ENCODE data around the gene PDLIM7.
A peak's percentile ranks its signal among the peaks of the same experiment; 100 is the strongest.

PDLIM7 gene

GRCh38 chr5:177459357-177459756, 38.0 kb downstream of the PDLIM7 start:
- Mint-ChIP-seq H3K36me3 (ENCODE audit: low read depth) (peaks cover 2% of the 10 kb centered on the region), H3K27me3 (ENCODE audit: low read depth) (no peaks in the 10 kb centered on the region)

GRCh38 chr5:177458912-177459350, 38.5 kb downstream of the PDLIM7 start:
- Mint-ChIP-seq H3K4me3 (no peak overlapping the region), H3K4me1 (ENCODE audit: low read depth) (peaks cover 22% of the 10 kb centered on the region), H3K27ac (no peak overlapping the region), H3K36me3 (ENCODE audit: low read depth) (peaks cover 2% of the 10 kb centered on the region), H3K27me3 (ENCODE audit: low read depth) (no peaks in the 10 kb centered on the region), H3K9me3 (no peaks in the 10 kb centered on the region)
- no peak for DNase-seq (ENCODE audit: low spot score)

More at GRCh38 chr5:177459357-177459756, 38.0 kb downstream of the PDLIM7 start:
- no peak overlapping the region for H3K27ac Mint-ChIP-seq
- no peaks in the 10 kb centered on the region for H3K9me3 Mint-ChIP-seq
- no peak for DNase-seq (ENCODE audit: low spot score)
- no peak overlapping the region for H3K4me3 Mint-ChIP-seq
- peaks cover 21% of the 10 kb centered on the region for H3K4me1 Mint-ChIP-seq (ENCODE audit: low read depth)

GRCh38 chr5:177457852-177458681, 39.3 kb downstream of the PDLIM7 start:
- peaks cover 2% of the 10 kb centered on the region for H3K36me3 Mint-ChIP-seq (ENCODE audit: low read depth)
- peaks cover 25% of the 10 kb centered on the region for H3K4me1 Mint-ChIP-seq (ENCODE audit: low read depth)
- DNase-seq (ENCODE audit: low spot score): no peak
- H3K4me3 Mint-ChIP-seq: no peak overlapping the region
- peaks cover 3% of the 10 kb centered on the region for H3K27me3 Mint-ChIP-seq (ENCODE audit: low read depth)
- H3K27ac Mint-ChIP-seq: no peak overlapping the region
- H3K9me3 Mint-ChIP-seq: no peaks in the 10 kb centered on the region

- Mint-ChIP-seq H3K27me3 (ENCODE audit: low read depth) (peaks cover 6% of the 10 kb centered on the region), H3K9me3 (no peaks in the 10 kb centered on the region), H3K36me3 (ENCODE audit: low read depth) (peaks cover 2% of the 10 kb centered on the region), H3K27ac (no peak overlapping the region), H3K4me3 (peak overlapping the region; percentile 34), H3K4me1 (ENCODE audit: low read depth) (peaks cover 20% of the 10 kb centered on the region)
- DNase-seq (ENCODE audit: low spot score): peak; percentile 73
Measured at GRCh38 chr5:177456976-177457851, 40.2 kb downstream of the PDLIM7 start.

GRCh38 chr5:177456591-177456964, 40.8 kb downstream of the PDLIM7 start:
- Mint-ChIP-seq H3K4me3 (peak overlapping the region; percentile 48), H3K9me3 (no peaks in the 10 kb centered on the region), H3K27ac (peak overlapping the region; percentile 36), H3K36me3 (ENCODE audit: low read depth) (peaks cover 2% of the 10 kb centered on the region), H3K27me3 (ENCODE audit: low read depth) (peaks cover 11% of the 10 kb centered on the region), H3K4me1 (ENCODE audit: low read depth) (peaks cover 17% of the 10 kb centered on the region)
- DNase-seq (ENCODE audit: low spot score): no peak

- peaks cover 11% of the 10 kb centered on the region for H3K27me3 Mint-ChIP-seq (ENCODE audit: low read depth)
- no peaks in the 10 kb centered on the region for H3K9me3 Mint-ChIP-seq
- peaks cover 13% of the 10 kb centered on the region for H3K4me1 Mint-ChIP-seq (ENCODE audit: low read depth)
Measured at GRCh38 chr5:177455661-177456590, 41.5 kb downstream of the PDLIM7 start.

GRCh38 chr5:177455036-177455660, 42.3 kb downstream of the PDLIM7 start:
- Mint-ChIP-seq H3K4me1 (ENCODE audit: low read depth) (peaks cover 13% of the 10 kb centered on the region), H3K9me3 (no peaks in the 10 kb centered on the region), H3K27me3 (ENCODE audit: low read depth) (peaks cover 11% of the 10 kb centered on the region), H3K4me3 (peak overlapping the region; percentile 55), H3K36me3 (ENCODE audit: low read depth) (no peaks in the 10 kb centered on the region), H3K27ac (peak overlapping the region; percentile 55)
- peak; percentile 94 for DNase-seq (ENCODE audit: low spot score)

More at GRCh38 chr5:177455661-177456590, 41.5 kb downstream of the PDLIM7 start:
- Mint-ChIP-seq H3K36me3 (ENCODE audit: low read depth) (no peaks in the 10 kb centered on the region), H3K4me3 (peak overlapping the region; percentile 85), H3K27ac (peak overlapping the region; percentile 86)
- peak; percentile 85 for DNase-seq (ENCODE audit: low spot score)

- H3K4me3 Mint-ChIP-seq: peak overlapping the region; percentile 82
- DNase-seq (ENCODE audit: low spot score): peak; percentile 94
- no peaks in the 10 kb centered on the region for H3K36me3 Mint-ChIP-seq (ENCODE audit: low read depth)
- H3K27me3 Mint-ChIP-seq (ENCODE audit: low read depth): peaks cover 11% of the 10 kb centered on the region
- no peaks in the 10 kb centered on the region for H3K9me3 Mint-ChIP-seq
- H3K27ac Mint-ChIP-seq: no peak overlapping the region
- H3K4me1 Mint-ChIP-seq (ENCODE audit: low read depth): peaks cover 13% of the 10 kb centered on the region
Measured at GRCh38 chr5:177454397-177455035, 42.9 kb downstream of the PDLIM7 start.

GRCh38 chr5:177453852-177454396, 43.5 kb downstream of the PDLIM7 start:
- Mint-ChIP-seq H3K9me3 (no peaks in the 10 kb centered on the region), H3K4me1 (ENCODE audit: low read depth) (peaks cover 13% of the 10 kb centered on the region), H3K36me3 (ENCODE audit: low read depth) (no peaks in the 10 kb centered on the region), H3K27ac (peak overlapping the region; percentile 75), H3K4me3 (peak overlapping the region; percentile 82), H3K27me3 (ENCODE audit: low read depth) (peaks cover 11% of the 10 kb centered on the region)
- no peak for DNase-seq (ENCODE audit: low spot score)

- H3K27me3 Mint-ChIP-seq (ENCODE audit: low read depth): peaks cover 16% of the 10 kb centered on the region
- no peak for DNase-seq (ENCODE audit: low spot score)
- H3K27ac Mint-ChIP-seq: peak overlapping the region; percentile 52
- no peaks in the 10 kb centered on the region for H3K9me3 Mint-ChIP-seq
- no peaks in the 10 kb centered on the region for H3K36me3 Mint-ChIP-seq (ENCODE audit: low read depth)
- H3K4me3 Mint-ChIP-seq: peak overlapping the region; percentile 82
- peaks cover 20% of the 10 kb centered on the region for H3K4me1 Mint-ChIP-seq (ENCODE audit: low read depth)
Measured at GRCh38 chr5:177452688-177453638, 44.4 kb downstream of the PDLIM7 start.

- peaks cover 17% of the 10 kb centered on the region for H3K4me1 Mint-ChIP-seq (ENCODE audit: low read depth)
- H3K36me3 Mint-ChIP-seq (ENCODE audit: low read depth): no peaks in the 10 kb centered on the region
- H3K27ac Mint-ChIP-seq: no peak overlapping the region
- DNase-seq (ENCODE audit: low spot score): no peak
- no peak overlapping the region for H3K4me3 Mint-ChIP-seq
- H3K27me3 Mint-ChIP-seq (ENCODE audit: low read depth): peaks cover 18% of the 10 kb centered on the region
- no peaks in the 10 kb centered on the region for H3K9me3 Mint-ChIP-seq
Measured at GRCh38 chr5:177450667-177451424, 46.6 kb downstream of the PDLIM7 start.

All from T-helper 2 cell treated with Interferon-gamma antibody and Interleukin-4, amounts not matched to agents 5 μg/mL and 100 μg/mL, for 36 hours (primary cell).